Loucy (cell line): ENCODE measurements around the gene PUDP.

Experiments used
- H2AFZ ChIP-seq: fragments of 200-600 bp; sonication (generic); 2 replicates; pipeline ENCODE4 v1.6.0; 2016; ENCODE audit warnings: antibody characterized with exemption, mild to moderate bottlenecking, low read length, moderate library complexity
- H3F3A ChIP-seq: fragments of 200-600 bp; 2 replicates; pipeline ENCODE4 v1.6.0; 2016; ENCODE audit warnings: antibody characterized with exemption, low read depth, mild to moderate bottlenecking
- H3K27me3 ChIP-seq: fragments of 200-600 bp; sonication (generic); 2 replicates; pipeline ENCODE4 v1.6.1; 2014; ENCODE audit warnings: low read length, mild to moderate bottlenecking; ENCODE audit not compliant: insufficient read depth, poor library complexity, severe bottlenecking
- H3K36me3 ChIP-seq: fragments of 200-600 bp; sonication (generic); 2 replicates; pipeline ENCODE4 v1.6.1; 2016; ENCODE audit warnings: low read length; ENCODE audit not compliant: insufficient read depth
- H3K4me1 ChIP-seq: fragments of 200-600 bp; sonication (generic); 2 replicates; pipeline ENCODE4 v1.5.1; 2014; ENCODE audit warnings: low read length, mild to moderate bottlenecking; ENCODE audit not compliant: insufficient read depth, poor library complexity, severe bottlenecking
- H3K4me2 ChIP-seq: fragments of 200-600 bp; sonication (generic); 2 replicates; pipeline ENCODE4 v1.6.0; 2014; ENCODE audit warnings: antibody characterized with exemption, low read length, low read depth, mild to moderate bottlenecking; ENCODE audit not compliant: poor library complexity, severe bottlenecking
- H3K4me3 ChIP-seq: fragments of 200-600 bp; sonication (generic); 2 replicates; pipeline ENCODE4 v1.5.1; 2014; ENCODE audit warnings: low read length, mild to moderate bottlenecking, mixed read lengths; ENCODE audit not compliant: poor library complexity, severe bottlenecking
- H3K79me2 ChIP-seq: fragments of 200-600 bp; sonication (generic); 2 replicates; pipeline ENCODE4 v1.6.1; 2014; ENCODE audit warnings: low read length; ENCODE audit not compliant: insufficient read depth
- H3K9ac ChIP-seq: fragments of 200-600 bp; sonication (generic); 2 replicates; pipeline ENCODE4 v1.6.0; 2014; ENCODE audit warnings: mild to moderate bottlenecking, low read depth, low read length, moderate library complexity; ENCODE audit not compliant: poor library complexity, severe bottlenecking
- H3K9me2 ChIP-seq: fragments of 200-600 bp; sonication (generic); replicated peaks from 2 replicates; pipeline ENCODE4 v1.6.1; 2016; ENCODE audit warnings: low read depth, low read length, mixed read lengths
- H3K9me3 ChIP-seq: fragments of 200-600 bp; sonication (generic); 2 replicates; pipeline ENCODE4 v1.6.1; 2014; ENCODE audit warnings: mild to moderate bottlenecking, antibody characterized with exemption, low read length, low read depth; ENCODE audit not compliant: insufficient read depth
- H4K20me1 ChIP-seq: fragments of 200-600 bp; sonication (generic); 2 replicates; pipeline ENCODE4 v1.6.0; 2014; ENCODE audit warnings: antibody characterized with exemption, low read length, mild to moderate bottlenecking; ENCODE audit not compliant: insufficient read depth, poor library complexity, severe bottlenecking
- CTCF ChIP-seq: fragments of 200-600 bp; sonication (generic); conservative IDR thresholded peaks from 2 replicates; pipeline ENCODE4 v1.5.1; 2014; ENCODE audit warnings: mild to moderate bottlenecking, antibody characterized with exemption, low read length
- EZH2phosphoT487 ChIP-seq: fragments of 200-600 bp; IDR thresholded peaks from 2 replicates; pipeline ENCODE4 v1.6.1; 2018; ENCODE audit warnings: antibody characterized with exemption, mild to moderate bottlenecking, moderate library complexity, borderline replicate concordance

The PUDP gene

GRCh38 chrX:7055386-7056137 is 92.4 kb downstream of the PUDP start:
- no peak overlapping the region for H2AFZ ChIP-seq
- H3K9ac ChIP-seq: no peak overlapping the region
- H3K27me3 ChIP-seq: no peaks in the 10 kb centered on the region
- no peaks in the 10 kb centered on the region for H3K9me3 ChIP-seq
- no peaks in the 10 kb centered on the region for H3F3A ChIP-seq
- no peak overlapping the region for H3K4me2 ChIP-seq
- no peaks in the 10 kb centered on the region; the same call in 1 of the 2 replicates for H3K36me3 ChIP-seq
- H3K4me1 ChIP-seq: no peaks in the 10 kb centered on the region
- H4K20me1 ChIP-seq: no peaks in the 10 kb centered on the region
- no peaks in the 10 kb centered on the region for H3K9me2 ChIP-seq
- no peak for TF ChIP-seq CTCF
- TF ChIP-seq EZH2phosphoT487: no peak
- H3K79me2 ChIP-seq: no peaks in the 10 kb centered on the region
- H3K4me3 ChIP-seq: no peak overlapping the region

- Histone ChIP-seq H3K4me3 (no peak overlapping the region), H3K79me2 (no peaks in the 10 kb centered on the region), H3K9me2 (no peaks in the 10 kb centered on the region), H4K20me1 (no peaks in the 10 kb centered on the region), H3K27me3 (no peaks in the 10 kb centered on the region), H3K4me1 (no peaks in the 10 kb centered on the region), H3F3A (no peaks in the 10 kb centered on the region), H2AFZ (no peak overlapping the region), H3K9me3 (no peaks in the 10 kb centered on the region), H3K36me3 (peaks cover 4% of the 10 kb centered on the region; the same call in 1 of the 2 replicates), H3K9ac (no peak overlapping the region), H3K4me2 (no peak overlapping the region)
- TF ChIP-seq EZH2phosphoT487: no peak
- TF ChIP-seq CTCF: no peak
Measured at GRCh38 chrX:7054219-7055216, 93.4 kb downstream of the PUDP start.

GRCh38 chrX:7052541-7052940 is 95.4 kb downstream of the PUDP start:
- no peaks in the 10 kb centered on the region for H4K20me1 ChIP-seq
- TF ChIP-seq EZH2phosphoT487 (no peak), CTCF (no peak)
- H3K4me1 ChIP-seq: no peaks in the 10 kb centered on the region
- H3K4me3 ChIP-seq: no peak overlapping the region
- no peak overlapping the region for H3K9ac ChIP-seq
- no peak overlapping the region for H3K4me2 ChIP-seq
- no peak overlapping the region for H2AFZ ChIP-seq
- no peaks in the 10 kb centered on the region for H3F3A ChIP-seq
- no peaks in the 10 kb centered on the region for H3K9me3 ChIP-seq
- H3K36me3 ChIP-seq: peaks cover 7% of the 10 kb centered on the region; the same call in 1 of the 2 replicates
- no peaks in the 10 kb centered on the region for H3K79me2 ChIP-seq
- H3K27me3 ChIP-seq: no peaks in the 10 kb centered on the region
- H3K9me2 ChIP-seq: no peaks in the 10 kb centered on the region
